HCT116 (cell line): Measurements from ENCODE around the gene HOGA1. TPM values are rescaled to one million over a fixed set of nuclear protein-coding genes. Genes with fewer than 3 reads are reported as not detected.

Experiments used
- ATAC-seq: fragments of 200-7000 bp; cut with Tn5 transposase; 2 replicates; pipeline ENCODE4 v1.9.1; 2020; ENCODE audit warnings: mild to moderate bottlenecking, moderate library complexity
- BruUV-seq: library from RNA; stranded (reverse); fragments of 400-500 nt; replicated peaks from 2 replicates; lab custom pipeline; 2021; lab: Mats Ljungman, UMichigan
- CTCF ChIA-PET: fragments of 300-600 bp; sonication (Branson Sonifier 250); formaldehyde crosslinking; loops from one replicate; lab custom pipeline; 2021; ENCODE audit warnings: antibody characterized with exemption; lab: Charles Lee
- POLR2A ChIA-PET: fragments of 300-600, 350-600 bp; sonication (Branson Sonifier 250); formaldehyde crosslinking; loops from one replicate; lab custom pipeline; 2021; ENCODE audit warnings: antibody characterized with exemption; lab: Charles Lee
- RAD21 ChIA-PET, 2 experiments: fragments of 300-600 bp; sonication (Branson Sonifier 250); formaldehyde crosslinking; loops; one replicate each; lab custom pipeline; 2023; ENCODE audit warnings: low total read pairs in 2 of 2; ENCODE audit not compliant: uncharacterized antibody in 2 of 2, unreplicated experiment in 2 of 2, low non-redundant PET in 1 of 2; lab: Charles Lee
- DNase-seq: peaks from one replicate; pipeline ENCODE4 v3.0.0-alpha.2; 2010; ENCODE audit warnings: low read depth, low spot score
- H2AFZ ChIP-seq: fragments of 200-600 bp; shearing (Covaris generic), sonication (generic); 2 replicates; pipeline ENCODE4 v1.6.1; 2017; ENCODE audit warnings: low read depth, mixed run types, mixed read lengths, antibody characterized with exemption, low read length; ENCODE audit not compliant: poor library complexity, severe bottlenecking
- H3K27ac ChIP-seq: 2 replicates; pipeline ENCODE4 v1.5.1; 2012; ENCODE audit warnings: low read depth, low read length
- H3K27me3 ChIP-seq: fragments of 200-600 bp; sonication (generic); 2 replicates; pipeline ENCODE4 v1.6.1; 2016; ENCODE audit warnings: mixed run types, low read length, mixed read lengths; ENCODE audit not compliant: insufficient read depth
- H3K36me3 ChIP-seq, 2 experiments: fragments of 200-500 bp in 1 of 2; fragments of 200-600 bp in 1 of 2; sonication (Bioruptor generic) in 1 of 2; sonication (generic) in 1 of 2; 2 replicates each; pipeline versions ENCODE4 v1.5.1 to v1.6.1; 2014 to 2016; ENCODE audit warnings: low read length in 2 of 2, inconsistent platforms in 1 of 2, mixed read lengths in 1 of 2, mixed run types in 1 of 2; ENCODE audit not compliant: insufficient read depth in 2 of 2, control insufficient read depth in 1 of 2
- H3K4me1 ChIP-seq, 2 experiments: fragments of 200-600 bp in 1 of 2; sonication (generic) in 1 of 2; 2 replicates each; pipeline versions ENCODE4 v1.5.1 to v1.6.1; 2012 to 2017; ENCODE audit warnings: low read length in 2 of 2, inconsistent platforms in 1 of 2, mild to moderate bottlenecking in 1 of 2, mixed read lengths in 1 of 2, mixed run types in 1 of 2, moderate library complexity in 1 of 2; ENCODE audit not compliant: insufficient read depth in 2 of 2, control insufficient read depth in 1 of 2
- H3K4me2 ChIP-seq: fragments of 200-600 bp; sonication (generic); 2 replicates; pipeline ENCODE4 v1.6.1; 2017; ENCODE audit warnings: mixed run types, low read length, mixed read lengths
- H3K4me3 ChIP-seq, 2 experiments: fragments of 200-600 bp in 1 of 2; sonication (generic) in 1 of 2; replicated peaks in 1 of 2; 2 replicates each; pipeline ENCODE4 v1.5.1; 2011 to 2016; ENCODE audit warnings: low read length in 2 of 2, control low read depth in 1 of 2, low read depth in 1 of 2, mild to moderate bottlenecking in 1 of 2, mixed read lengths in 1 of 2, mixed run types in 1 of 2
- H3K79me2 ChIP-seq: fragments of 200-600 bp; sonication (generic); 2 replicates; pipeline ENCODE4 v1.6.1; 2017; ENCODE audit warnings: mild to moderate bottlenecking, mixed run types, low read length, moderate library complexity, mixed read lengths; ENCODE audit not compliant: insufficient read depth
- H3K9ac ChIP-seq: fragments of 200-600 bp; sonication (generic); 2 replicates; pipeline ENCODE4 v1.6.1; 2016; ENCODE audit warnings: low read length, mixed read lengths
- H3K9me2 ChIP-seq: fragments of 200-600 bp; sonication (generic), shearing (Covaris generic); 2 replicates; pipeline ENCODE4 v1.6.1; 2017; ENCODE audit warnings: mixed run types, mild to moderate bottlenecking, moderate library complexity; ENCODE audit not compliant: insufficient read depth
- H3K9me3 ChIP-seq, 2 experiments: fragments of 200-500 bp in 1 of 2; fragments of 200-600 bp in 1 of 2; sonication (Bioruptor generic) in 1 of 2; sonication (generic) in 1 of 2; 2 replicates each; pipeline ENCODE4 v1.6.1; 2014 to 2017; ENCODE audit warnings: low read length in 2 of 2, mixed read lengths in 2 of 2, inconsistent platforms in 1 of 2, low read depth in 1 of 2, mild to moderate bottlenecking in 1 of 2, mixed run types in 1 of 2, moderate library complexity in 1 of 2; ENCODE audit not compliant: control insufficient read depth in 1 of 2, insufficient read depth in 1 of 2
- H4K20me1 ChIP-seq: fragments of 200-600 bp; sonication (generic), shearing (Covaris generic); 2 replicates; pipeline ENCODE4 v1.6.1; 2017; ENCODE audit warnings: mixed run types, mild to moderate bottlenecking, moderate library complexity; ENCODE audit not compliant: insufficient read depth
- FOSL1 ChIP-seq: IDR thresholded peaks from 2 replicates; pipeline ENCODE4 v1.6.1; 2012; ENCODE audit warnings: low read depth
- RAD21 ChIP-seq: IDR thresholded peaks from 2 replicates; pipeline ENCODE4 v1.6.1; 2012; ENCODE audit warnings: low read depth, mild to moderate bottlenecking
- SP1 ChIP-seq: IDR thresholded peaks from 2 replicates; pipeline ENCODE4 v1.6.1; 2012; ENCODE audit warnings: low read depth
- ZFX ChIP-seq: fragments of 450-650 bp; IDR thresholded peaks from 2 replicates; pipeline ENCODE4 v1.6.1; 2017
- intact Hi-C: fragments of 100-400 bp; cut with micrococcal nuclease; formaldehyde crosslinking; loops from 2 replicates; pipeline ENCODE4 v1.10.0; 2022
- total RNA-seq: library from RNA; stranded (reverse); gene quantifications from one replicate; pipeline ENCODE4 v1.2.1, GENCODE V29; 2021; ENCODE audit not compliant: unreplicated experiment
- TF ChIP-seq, protein P1 (sequence below): IDR thresholded peaks from 2 replicates; pipeline ENCODE4 v1.6.1; 2012; ENCODE audit warnings: low read depth

The HOGA1 gene
- total RNA-seq, 1 experiment from 2014 or later = 1.6 TPM

DNA sequence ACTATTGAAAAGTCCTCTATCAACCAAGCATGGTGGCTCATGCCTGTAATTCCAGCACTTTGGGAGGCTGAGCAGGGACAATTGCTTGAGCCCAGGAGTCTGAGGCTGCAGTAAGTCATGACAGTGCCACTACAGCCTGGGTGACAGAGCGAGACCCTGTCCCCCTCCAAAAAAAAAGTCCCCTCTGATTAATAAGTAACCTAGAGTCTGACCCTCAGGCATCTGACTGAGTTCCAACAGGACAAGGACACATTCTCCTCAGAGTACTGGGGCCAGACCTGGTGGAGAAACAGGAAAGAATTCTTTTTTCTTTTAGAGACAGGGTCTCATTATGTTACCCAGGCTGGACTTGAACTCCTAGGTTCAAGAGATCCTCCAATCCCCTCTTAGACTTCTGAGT is 39.1 kb downstream of the HOGA1 start:
- H4K20me1 ChIP-seq = no peaks in the 10 kb centered on the region
- intact Hi-C loops = no loop called here
- H3K9ac ChIP-seq = no peak overlapping the region
- ChIA-PET CTCF (no interaction called here), POLR2A (no interaction called here), RAD21 (interaction anchor here in 1 of 2 experiments (0.7 kb wide), 1 partner anchor 11 kb away, joined by 3 read pairs; no protein-coding TSS in a partner anchor)
- no TSS peak for BruUV-seq
- H3K9me3 ChIP-seq = no peaks in the 10 kb centered on the region
- H2AFZ ChIP-seq = no peak overlapping the region
- H3K4me2 ChIP-seq = no peak overlapping the region
- DNase-seq (no peak), ATAC-seq (no peak)
- no peaks in the 10 kb centered on the region for H3K36me3 ChIP-seq
- H3K79me2 ChIP-seq = no peaks in the 10 kb centered on the region
- H3K9me2 ChIP-seq = no peaks in the 10 kb centered on the region
- peaks cover 0 to 15% of the 10 kb centered on the region in 2 experiments; a peak in 2 of 4 replicates for H3K4me1 ChIP-seq
- no peak overlapping the region for H3K4me3 ChIP-seq
- no peak overlapping the region for H3K27ac ChIP-seq
- TF ChIP-seq, protein P1, sequence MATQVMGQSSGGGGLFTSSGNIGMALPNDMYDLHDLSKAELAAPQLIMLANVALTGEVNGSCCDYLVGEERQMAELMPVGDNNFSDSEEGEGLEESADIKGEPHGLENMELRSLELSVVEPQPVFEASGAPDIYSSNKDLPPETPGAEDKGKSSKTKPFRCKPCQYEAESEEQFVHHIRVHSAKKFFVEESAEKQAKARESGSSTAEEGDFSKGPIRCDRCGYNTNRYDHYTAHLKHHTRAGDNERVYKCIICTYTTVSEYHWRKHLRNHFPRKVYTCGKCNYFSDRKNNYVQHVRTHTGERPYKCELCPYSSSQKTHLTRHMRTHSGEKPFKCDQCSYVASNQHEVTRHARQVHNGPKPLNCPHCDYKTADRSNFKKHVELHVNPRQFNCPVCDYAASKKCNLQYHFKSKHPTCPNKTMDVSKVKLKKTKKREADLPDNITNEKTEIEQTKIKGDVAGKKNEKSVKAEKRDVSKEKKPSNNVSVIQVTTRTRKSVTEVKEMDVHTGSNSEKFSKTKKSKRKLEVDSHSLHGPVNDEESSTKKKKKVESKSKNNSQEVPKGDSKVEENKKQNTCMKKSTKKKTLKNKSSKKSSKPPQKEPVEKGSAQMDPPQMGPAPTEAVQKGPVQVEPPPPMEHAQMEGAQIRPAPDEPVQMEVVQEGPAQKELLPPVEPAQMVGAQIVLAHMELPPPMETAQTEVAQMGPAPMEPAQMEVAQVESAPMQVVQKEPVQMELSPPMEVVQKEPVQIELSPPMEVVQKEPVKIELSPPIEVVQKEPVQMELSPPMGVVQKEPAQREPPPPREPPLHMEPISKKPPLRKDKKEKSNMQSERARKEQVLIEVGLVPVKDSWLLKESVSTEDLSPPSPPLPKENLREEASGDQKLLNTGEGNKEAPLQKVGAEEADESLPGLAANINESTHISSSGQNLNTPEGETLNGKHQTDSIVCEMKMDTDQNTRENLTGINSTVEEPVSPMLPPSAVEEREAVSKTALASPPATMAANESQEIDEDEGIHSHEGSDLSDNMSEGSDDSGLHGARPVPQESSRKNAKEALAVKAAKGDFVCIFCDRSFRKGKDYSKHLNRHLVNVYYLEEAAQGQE = no peak
- TF ChIP-seq ZFX = no peak
- no peak for TF ChIP-seq FOSL1
- H3K27me3 ChIP-seq = no peaks in the 10 kb centered on the region

DNA sequence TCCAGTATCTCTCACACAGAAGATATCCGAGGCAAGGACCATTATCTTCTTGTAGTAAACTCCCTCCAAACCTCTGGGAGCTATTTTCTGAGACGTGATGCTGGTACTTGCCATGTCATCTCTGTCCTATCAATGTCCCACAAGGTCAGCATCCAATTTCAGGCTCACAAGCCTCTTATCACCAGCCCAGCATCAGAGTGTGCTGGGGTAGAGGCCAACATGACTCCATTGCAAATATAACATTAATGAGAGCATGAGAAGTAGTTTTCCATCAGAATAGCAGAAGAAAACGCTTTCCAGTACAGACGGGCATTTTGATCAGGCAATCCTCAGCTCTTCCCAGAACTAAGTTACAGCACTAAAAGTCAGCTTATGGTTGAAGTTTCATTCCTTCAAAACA is 43.5 kb downstream of the HOGA1 start:
- Histone ChIP-seq H3K4me3 (no peak overlapping the region), H3K79me2 (peaks cover 5% of the 10 kb centered on the region; the same call in 1 of the 2 replicates), H3K9ac (no peak overlapping the region), H3K9me2 (no peaks in the 10 kb centered on the region), H2AFZ (no peak overlapping the region), H3K4me1 (peaks cover 0 to 18% of the 10 kb centered on the region in 2 experiments; a peak in 3 of 4 replicates), H3K36me3 (no peaks in the 10 kb centered on the region), H4K20me1 (no peaks in the 10 kb centered on the region), H3K27ac (no peak overlapping the region), H3K27me3 (no peaks in the 10 kb centered on the region), H3K9me3 (no peaks in the 10 kb centered on the region), H3K4me2 (no peak overlapping the region)
- BruUV-seq = no TSS peak
- CTCF ChIA-PET = no interaction called here
- intact Hi-C loops = no loop called here
- DNase-seq = no peak
- RAD21 ChIA-PET = no interaction called here
- ATAC-seq = no peak
- TF ChIP-seq RAD21 = no peak
- TF ChIP-seq FOSL1 = no peak
- no peak for TF ChIP-seq SP1
- POLR2A ChIA-PET = no interaction called here
